GM19467 (cell line): ENCODE data around the gene PPP2R2C.

ENCODE experiments used
- ATAC-seq: cut with Tn5 transposase; IDR thresholded peaks from one replicate; pipeline ENCODE4 v1.9.1; 2021; ENCODE audit warnings: mild to moderate bottlenecking, moderate library complexity; ENCODE audit not compliant: unreplicated experiment

The PPP2R2C gene

GRCh38 chr4:6469898-6470501 is 2.4 kb downstream of the PPP2R2C start:
- no peak for ATAC-seq

DNA sequence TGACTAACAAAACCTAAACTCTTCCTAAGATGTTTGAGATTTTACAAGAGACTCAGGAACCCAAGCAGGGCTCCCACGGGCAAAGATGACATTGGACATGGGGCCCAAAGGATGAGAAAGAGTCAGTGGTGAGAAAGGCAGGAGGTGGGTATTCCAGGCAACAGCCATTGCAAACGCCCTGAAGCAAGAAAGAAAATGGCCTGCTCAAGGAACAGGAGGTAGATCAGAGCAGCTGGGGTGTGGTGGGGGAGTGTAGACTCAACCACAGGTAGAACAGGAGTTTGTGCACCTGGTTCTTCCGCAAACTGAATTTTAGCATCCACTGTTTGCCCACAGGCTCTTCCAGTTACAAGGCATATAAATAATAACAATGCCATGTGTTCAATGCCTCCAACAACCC is 3.3 kb downstream of the PPP2R2C start:
- no peak for ATAC-seq

DNA sequence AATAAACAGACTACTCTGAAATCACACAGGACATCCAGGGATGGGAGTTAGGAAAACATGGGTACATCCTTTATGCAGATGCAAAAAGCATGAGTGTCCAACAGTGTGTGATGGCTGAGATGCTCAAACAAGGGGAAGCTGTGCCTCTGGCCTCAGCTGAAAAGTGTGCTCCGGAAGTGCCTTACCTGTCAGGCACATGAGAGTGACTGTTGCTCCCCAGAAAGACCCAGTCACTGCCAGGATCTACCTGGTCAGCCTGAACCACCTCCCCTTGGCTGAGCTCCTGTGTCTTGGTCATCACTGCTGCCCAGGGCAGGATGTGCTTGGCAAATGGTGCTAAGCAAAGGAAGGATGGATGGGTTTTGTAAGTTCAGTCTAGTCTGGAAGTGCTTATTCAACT is 4.0 kb downstream of the PPP2R2C start:
- no peak for ATAC-seq

- no peak for ATAC-seq
These were observed 4.8 kb downstream of the PPP2R2C start for GRCh38 chr4:6467600-6467999.

DNA sequence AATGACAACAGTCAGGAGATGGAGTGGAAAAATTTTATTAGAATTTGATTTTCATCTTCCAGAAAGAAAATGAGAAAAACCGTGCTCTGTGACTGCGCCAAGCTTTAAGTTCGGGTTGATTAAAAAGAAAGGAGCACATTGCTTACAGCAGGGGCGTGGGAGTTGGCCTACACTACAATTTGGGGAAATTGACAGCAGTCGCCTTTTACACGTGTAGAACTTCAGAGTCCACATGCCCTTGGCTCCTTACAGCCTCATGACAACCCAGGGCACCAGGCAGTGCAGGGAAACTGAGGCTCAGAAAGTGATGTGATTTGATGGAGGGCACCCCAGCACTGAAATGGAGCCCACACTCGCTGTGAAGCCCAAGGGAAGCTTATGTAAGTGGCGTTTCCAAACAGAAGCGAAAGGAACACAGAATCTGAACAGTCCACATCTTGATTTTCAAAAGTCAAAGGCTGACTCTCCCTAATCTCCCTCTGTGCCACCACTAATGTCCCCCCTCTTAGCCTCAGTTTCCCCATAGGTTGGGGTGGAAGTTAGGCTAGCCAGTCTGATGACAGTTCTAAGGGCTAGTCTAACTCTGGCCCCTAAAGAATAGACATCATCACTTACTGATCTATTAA is 5.5 kb downstream of the PPP2R2C start:
- no peak for ATAC-seq

- no peak for ATAC-seq
These were observed 6.5 kb downstream of the PPP2R2C start for GRCh38 chr4:6465955-6466354.

DNA sequence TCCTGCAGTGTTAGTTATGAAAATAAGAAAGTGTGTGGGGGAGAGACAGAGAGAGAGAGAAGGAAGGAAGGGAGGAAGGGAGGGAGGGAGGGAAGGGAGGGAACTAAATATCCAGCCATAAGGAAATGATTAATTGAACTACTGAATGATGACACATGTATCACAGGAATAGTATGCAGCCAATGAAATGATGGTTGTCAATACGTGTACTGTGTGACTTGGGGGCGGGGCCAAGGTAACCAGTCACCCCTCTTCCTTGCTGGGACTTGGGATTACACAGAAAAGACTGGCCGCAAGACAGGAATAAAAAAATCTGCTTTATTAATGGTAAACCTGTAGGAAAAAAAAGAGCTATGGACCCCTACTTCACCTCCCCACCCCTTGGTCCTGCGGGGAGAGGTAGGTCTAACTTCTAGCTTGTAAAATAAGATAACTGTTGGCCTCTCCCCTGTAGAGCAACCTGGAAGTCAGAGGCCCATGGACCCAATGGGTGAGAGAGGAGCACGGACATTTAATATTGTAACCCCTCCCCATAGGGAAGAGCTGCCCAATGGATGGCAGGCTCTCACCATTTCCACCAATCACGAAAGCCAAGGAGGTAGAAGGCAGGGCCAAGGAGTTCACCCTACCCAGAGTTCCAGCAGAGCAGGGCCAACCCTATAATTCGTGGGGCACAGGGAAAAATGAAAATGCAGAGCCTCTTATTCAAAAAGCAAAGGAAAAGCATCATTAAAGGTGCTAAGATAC is 7.4 kb downstream of the PPP2R2C start:
- no peak for ATAC-seq

GRCh38 chr4:6463311-6464289 is 8.8 kb downstream of the PPP2R2C start:
- ATAC-seq = no peak

- ATAC-seq = no peak
These were observed 10.9 kb downstream of the PPP2R2C start for GRCh38 chr4:6461301-6462165.

GRCh38 chr4:6460876-6461275 is 11.5 kb downstream of the PPP2R2C start:
- ATAC-seq = no peak

DNA sequence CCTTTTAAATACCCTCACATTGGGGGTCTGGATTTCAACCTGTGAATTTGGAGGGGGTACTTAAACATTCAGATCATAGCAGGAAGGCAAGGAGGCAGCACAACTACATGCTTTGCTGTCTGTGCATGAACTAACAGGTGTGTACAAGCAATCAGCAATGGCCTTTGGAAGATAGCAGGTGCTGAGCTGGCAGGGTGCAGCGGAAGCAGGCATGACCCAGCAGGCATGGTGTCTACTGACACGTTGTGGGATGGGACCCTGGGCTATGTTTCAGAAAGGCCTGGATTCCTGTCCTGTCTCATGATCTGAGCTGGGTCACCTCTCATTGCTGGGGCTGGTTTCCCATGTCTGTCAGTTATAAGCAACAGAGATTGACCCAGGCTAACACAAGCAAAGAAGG is 13.9 kb downstream of the PPP2R2C start:
- ATAC-seq = no peak

- no peak for ATAC-seq
These were observed 16.0 kb downstream of the PPP2R2C start for GRCh38 chr4:6456450-6456849.

DNA sequence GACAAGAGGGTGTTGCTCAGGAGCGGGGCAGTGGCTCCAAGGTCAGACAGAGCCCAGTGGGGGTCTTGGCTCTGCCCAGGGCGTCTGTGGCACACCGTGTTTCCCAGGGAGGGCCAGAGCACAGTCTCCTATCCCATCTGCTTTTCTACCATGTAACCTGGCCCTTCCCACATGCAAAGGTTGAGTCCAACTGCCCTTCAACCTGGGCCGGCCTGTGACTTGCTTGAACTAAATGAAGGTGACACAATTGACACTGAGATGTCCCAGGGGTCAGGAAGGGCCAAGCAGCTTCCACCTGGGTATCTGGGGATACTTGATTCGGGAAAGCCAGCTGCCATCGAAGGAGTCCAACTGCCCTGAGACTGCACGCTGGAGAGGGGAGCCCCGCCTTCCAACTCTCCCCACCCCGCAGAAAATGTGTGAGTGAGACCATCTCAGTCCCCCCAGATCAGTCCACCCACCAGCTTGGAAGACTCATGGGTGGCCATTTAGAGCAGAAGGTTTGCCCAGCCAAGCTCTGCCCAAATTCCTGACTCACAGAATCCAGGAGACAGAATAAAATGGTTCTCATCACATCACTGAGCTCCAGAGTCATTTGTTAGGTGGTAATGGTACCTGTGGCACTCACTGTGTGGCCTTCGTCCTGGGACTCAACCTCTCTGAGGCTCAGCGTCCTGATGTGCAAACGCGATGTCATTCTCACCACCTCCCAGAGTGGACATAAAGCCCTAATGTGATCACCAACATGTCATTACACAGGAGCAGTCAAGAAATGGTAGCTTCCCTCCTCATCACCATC is 18.1 kb downstream of the PPP2R2C start:
- no peak for ATAC-seq

- ATAC-seq = no peak
These were observed 18.8 kb downstream of the PPP2R2C start for GRCh38 chr4:6453688-6453990.

DNA sequence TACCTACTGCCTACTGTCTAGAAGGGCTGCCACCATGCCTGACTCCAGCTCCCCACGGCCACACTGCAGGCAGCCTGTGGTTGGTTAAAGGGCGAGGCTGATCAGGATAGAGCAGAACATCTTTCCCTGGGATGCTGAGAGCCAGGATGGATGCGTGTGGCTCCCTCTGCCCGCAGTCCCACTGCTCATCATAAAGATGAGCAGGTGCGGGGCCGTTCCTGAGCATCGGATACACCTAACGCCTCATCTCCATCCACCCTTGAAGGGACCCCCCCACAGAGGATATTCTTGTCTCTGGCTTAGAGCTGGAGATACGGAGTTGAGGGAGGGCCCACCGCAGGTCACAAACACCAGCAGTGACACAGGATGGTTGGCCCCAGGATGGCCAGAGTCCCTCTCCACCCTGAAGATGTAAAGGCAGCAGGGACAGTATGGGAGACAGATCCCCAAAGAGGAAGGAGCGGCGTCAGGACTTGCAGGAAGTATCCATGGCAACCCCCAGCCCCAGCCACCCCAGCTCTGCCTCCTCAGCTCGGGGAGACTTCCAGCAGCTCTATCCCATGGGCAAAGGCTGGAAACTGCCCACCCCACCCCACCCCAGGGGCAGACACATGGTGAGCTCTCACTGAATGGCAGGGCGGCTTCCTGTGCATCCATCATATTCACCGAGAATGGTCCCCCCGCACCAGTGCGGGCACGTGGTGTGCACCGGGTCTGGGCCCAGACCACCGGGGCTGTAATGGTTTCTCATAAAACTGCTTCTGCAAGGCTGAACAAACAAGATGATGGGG is 19.3 kb downstream of the PPP2R2C start:
- ATAC-seq = no peak

DNA sequence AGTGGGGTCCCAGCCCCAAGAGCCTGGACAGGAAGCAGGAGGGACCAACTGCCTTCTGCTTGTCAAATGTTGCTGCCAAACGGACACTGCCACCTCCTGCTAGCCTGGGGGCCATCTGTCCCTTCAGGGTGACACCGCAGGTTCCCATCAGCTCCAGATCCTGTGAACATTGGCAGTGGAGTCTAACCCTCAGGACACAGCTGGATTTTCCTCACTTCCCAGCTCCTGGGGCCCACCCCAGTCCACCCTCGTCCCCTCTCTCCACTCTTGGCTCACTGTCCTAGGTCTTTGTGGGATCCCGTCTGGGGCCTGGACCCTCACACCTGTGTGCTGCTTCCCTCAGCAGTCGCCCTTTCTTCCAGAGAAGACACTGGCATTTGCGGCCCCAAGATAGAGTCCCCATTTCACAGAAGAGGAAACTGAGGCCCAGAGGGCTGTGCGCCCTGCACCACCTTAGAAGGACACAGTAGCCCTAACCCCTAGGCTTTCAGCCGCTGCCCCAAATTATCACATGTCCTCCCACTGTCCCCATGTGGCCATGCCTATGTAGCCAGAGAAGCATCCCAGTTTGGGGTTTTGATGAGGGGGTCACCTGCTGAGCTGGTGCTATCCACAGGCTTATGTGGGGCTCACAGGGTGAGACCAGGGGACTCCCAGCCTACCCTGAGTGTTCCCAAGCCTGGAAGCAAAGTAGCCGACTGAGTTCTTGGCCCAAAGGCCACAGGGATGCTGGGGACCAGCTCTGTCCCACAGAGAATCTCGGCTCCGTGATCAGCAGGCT is 20.1 kb downstream of the PPP2R2C start:
- ATAC-seq = no peak

DNA sequence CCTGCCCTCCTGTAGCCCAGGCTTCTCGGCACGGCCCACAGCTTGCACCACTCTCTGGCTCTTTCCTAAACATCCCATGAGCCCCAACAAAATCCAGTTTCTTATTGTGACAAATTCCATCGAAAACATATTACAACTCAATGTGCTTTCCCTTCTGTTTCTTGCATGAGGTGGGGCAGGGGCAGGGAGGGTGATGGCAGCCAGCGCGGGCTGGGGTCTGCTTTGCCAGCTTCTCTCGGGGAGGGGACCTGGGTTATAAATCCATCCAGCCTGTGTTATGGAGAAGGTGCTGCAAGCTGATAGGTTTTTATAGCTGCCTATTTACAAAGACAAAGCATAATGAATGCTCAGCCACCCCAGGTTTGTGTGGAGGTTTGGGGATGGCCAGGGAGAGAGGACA is 21.1 kb downstream of the PPP2R2C start:
- no peak for ATAC-seq

DNA sequence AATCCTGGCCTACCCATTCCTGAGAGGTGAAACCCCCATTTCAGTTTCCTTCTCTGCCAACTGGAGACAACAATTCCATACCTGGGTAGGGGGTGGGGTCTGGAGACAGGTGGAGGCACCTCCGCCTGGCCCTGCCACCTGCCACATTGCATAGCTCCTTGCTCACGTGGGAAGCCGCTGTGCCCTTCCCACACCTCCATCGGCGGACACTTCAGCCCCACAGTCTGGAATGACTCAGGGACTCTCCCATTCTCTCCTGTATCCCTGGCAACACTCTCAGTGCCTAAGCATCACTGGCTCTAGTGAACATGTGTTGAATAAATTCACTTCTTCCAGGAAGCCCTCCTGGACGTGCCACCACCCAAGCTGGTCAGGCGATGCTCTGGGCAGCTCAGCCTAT is 21.7 kb downstream of the PPP2R2C start:
- ATAC-seq = no peak
